Activated CD4-positive, alpha-beta memory T cell treated with anti-CD3 and anti-CD28 coated beads for 36 hours (primary cell): ENCODE measurements around the gene FRMD3. TPM values are rescaled to one million over a fixed set of nuclear protein-coding genes. Genes with fewer than 3 reads are reported as not detected.

Experiments
- CTCF ChIA-PET: fragments of 350-600 bp; sonication (Branson Sonifier 250); formaldehyde crosslinking; loops from one replicate; lab custom pipeline; 2021; ENCODE audit warnings: antibody characterized with exemption, inconsistent platforms; lab: Charles Lee
- POLR2A ChIA-PET: fragments of 350-600 bp; sonication (Branson Sonifier 250); formaldehyde crosslinking; loops from one replicate; lab custom pipeline; 2021; ENCODE audit warnings: antibody characterized with exemption; lab: Charles Lee
- DNase-seq: peaks from one replicate; pipeline ENCODE4 v3.0.0-alpha.2; 2020
- H3K27ac Mint-ChIP-seq: one replicate; pipeline ENCODE4 v1.8.0; 2021; ENCODE audit warnings: mixed read lengths
- H3K27me3 Mint-ChIP-seq: one replicate; pipeline ENCODE4 v1.8.0; 2021; ENCODE audit warnings: mixed read lengths
- H3K36me3 Mint-ChIP-seq: one replicate; pipeline ENCODE4 v1.8.0; 2021; ENCODE audit warnings: mixed read lengths
- H3K4me1 Mint-ChIP-seq: one replicate; pipeline ENCODE4 v1.8.0; 2021; ENCODE audit warnings: low read depth, mixed read lengths
- H3K4me3 Mint-ChIP-seq: one replicate; pipeline ENCODE4 v1.8.0; 2021; ENCODE audit warnings: mild to moderate bottlenecking, mixed read lengths
- H3K9me3 Mint-ChIP-seq: one replicate; pipeline ENCODE4 v1.8.0; 2021; ENCODE audit warnings: mixed read lengths
- intact Hi-C: fragments of 100-400 bp; cut with micrococcal nuclease; formaldehyde crosslinking; loops from one replicate; pipeline ENCODE4 v1.15.1; 2023
- total RNA-seq, 2 experiments: library from RNA; stranded (reverse); gene quantifications; one replicate each; pipeline ENCODE4 v1.2.3, GENCODE V29; 2021

FRMD3 gene
- total RNA-seq, 2 experiments from 2014 or later = 0.27 to 0.62 TPM

GRCh38 chr9:83447351-83447750 is 90.8 kb downstream of the FRMD3 start:
- no peaks in the 10 kb centered on the region for H3K27me3 Mint-ChIP-seq
- no peaks in the 10 kb centered on the region for H3K9me3 Mint-ChIP-seq
- H3K4me1 Mint-ChIP-seq = no peaks in the 10 kb centered on the region
- intact Hi-C loops = no loop called here
- no peaks in the 10 kb centered on the region for H3K36me3 Mint-ChIP-seq
- no peak for DNase-seq
- H3K4me3 Mint-ChIP-seq = no peak overlapping the region
- ChIA-PET CTCF (no interaction called here), POLR2A (no interaction called here)
- H3K27ac Mint-ChIP-seq = no peak overlapping the region

DNA sequence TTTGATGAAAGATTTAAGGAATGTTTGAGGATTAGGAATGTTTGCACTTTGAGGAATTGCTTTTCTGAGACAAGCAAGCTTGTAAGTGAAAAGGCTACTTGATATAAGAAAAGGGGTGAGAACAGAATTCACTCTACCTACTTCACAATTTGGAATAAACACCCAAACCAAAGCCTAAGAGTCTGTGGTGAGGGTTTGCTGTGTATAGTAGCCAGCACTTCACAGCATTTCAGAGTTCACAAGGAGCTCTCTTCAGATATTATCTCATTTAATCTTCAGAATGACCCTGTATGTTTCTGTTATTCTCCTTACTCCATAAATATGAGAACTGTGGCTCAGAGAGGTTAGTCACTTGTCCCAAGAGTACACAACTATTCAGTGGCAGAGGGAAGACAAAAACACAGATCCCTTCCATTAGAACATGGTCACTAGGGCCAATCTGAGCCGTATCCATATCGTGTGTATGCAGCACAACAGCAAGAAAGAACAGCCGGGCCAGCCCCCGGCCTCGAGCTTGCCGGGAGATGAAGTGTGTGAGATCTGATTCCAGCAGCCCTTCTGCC is 92.4 kb downstream of the FRMD3 start:
- intact Hi-C loops = no loop called here
- no peak overlapping the region for H3K4me3 Mint-ChIP-seq
- no peaks in the 10 kb centered on the region for H3K36me3 Mint-ChIP-seq
- H3K27me3 Mint-ChIP-seq = no peaks in the 10 kb centered on the region
- ChIA-PET POLR2A (interaction anchor here (0.6 kb wide), 1 partner anchor 164 kb away, joined by 3 read pairs; no protein-coding TSS in a partner anchor), CTCF (no interaction called here)
- no peaks in the 10 kb centered on the region for H3K4me1 Mint-ChIP-seq
- H3K9me3 Mint-ChIP-seq = no peaks in the 10 kb centered on the region
- H3K27ac Mint-ChIP-seq = no peak overlapping the region
- DNase-seq = no peak

DNA sequence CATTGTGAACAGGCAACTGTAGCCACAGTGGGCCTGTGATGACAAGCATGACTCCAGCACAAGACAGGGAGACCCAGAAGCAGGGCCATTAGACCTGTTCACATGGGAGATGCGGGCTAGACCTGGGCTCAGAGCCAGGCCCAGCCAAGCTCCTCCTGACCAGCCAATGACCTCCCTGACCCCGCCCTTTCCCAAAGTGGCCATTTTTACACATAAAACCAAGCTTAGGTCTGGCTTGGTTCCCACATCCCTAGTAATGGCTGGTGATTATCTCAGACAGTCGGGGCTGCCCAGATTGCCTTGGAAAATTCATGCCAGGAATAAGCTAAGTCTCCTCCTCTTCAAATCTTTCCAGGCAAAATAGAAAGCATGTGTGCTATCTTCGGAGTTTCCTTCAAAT is 94.1 kb downstream of the FRMD3 start:
- intact Hi-C loops = no loop called here
- ChIA-PET POLR2A (no interaction called here), CTCF (no interaction called here)
- H3K4me3 Mint-ChIP-seq = no peak overlapping the region
- no peaks in the 10 kb centered on the region for H3K27me3 Mint-ChIP-seq
- no peak overlapping the region for H3K27ac Mint-ChIP-seq
- H3K4me1 Mint-ChIP-seq = no peaks in the 10 kb centered on the region
- no peaks in the 10 kb centered on the region for H3K9me3 Mint-ChIP-seq
- DNase-seq = no peak
- no peaks in the 10 kb centered on the region for H3K36me3 Mint-ChIP-seq

DNA sequence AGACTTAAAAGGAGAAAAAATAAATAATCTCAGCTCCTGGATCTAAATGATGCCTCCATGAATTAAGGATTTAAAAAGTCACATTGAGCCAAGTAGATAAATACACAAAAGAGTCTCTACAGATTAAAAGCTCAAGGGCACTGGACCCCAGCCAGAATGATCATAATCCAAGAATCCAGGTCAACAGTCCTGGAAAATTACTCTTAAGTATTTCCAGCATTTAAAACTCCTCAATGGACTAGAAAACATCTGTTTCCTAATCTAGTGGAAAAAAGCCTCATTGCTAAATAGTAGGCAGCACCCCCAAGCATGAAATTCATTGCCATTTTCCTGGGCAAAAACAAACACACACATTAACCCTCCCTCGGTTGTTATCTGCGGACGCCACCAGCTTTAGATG is 96.8 kb downstream of the FRMD3 start:
- CTCF ChIA-PET = no interaction called here
- H3K4me1 Mint-ChIP-seq = no peaks in the 10 kb centered on the region
- H3K9me3 Mint-ChIP-seq = no peaks in the 10 kb centered on the region
- H3K27ac Mint-ChIP-seq = no peak overlapping the region
- H3K27me3 Mint-ChIP-seq = no peaks in the 10 kb centered on the region
- intact Hi-C loops = no loop called here
- POLR2A ChIA-PET = no interaction called here
- no peak overlapping the region for H3K4me3 Mint-ChIP-seq
- DNase-seq = no peak
- no peaks in the 10 kb centered on the region for H3K36me3 Mint-ChIP-seq

- no peak for DNase-seq
- Mint-ChIP-seq H3K27me3 (no peaks in the 10 kb centered on the region), H3K4me1 (no peaks in the 10 kb centered on the region), H3K27ac (no peak overlapping the region), H3K36me3 (no peaks in the 10 kb centered on the region), H3K9me3 (no peaks in the 10 kb centered on the region), H3K4me3 (no peak overlapping the region)
- ChIA-PET POLR2A (no interaction called here), CTCF (no interaction called here)
- intact Hi-C loops = no loop called here
Observed at GRCh38 chr9:83440641-83441040, 97.6 kb downstream of the FRMD3 start.

DNA sequence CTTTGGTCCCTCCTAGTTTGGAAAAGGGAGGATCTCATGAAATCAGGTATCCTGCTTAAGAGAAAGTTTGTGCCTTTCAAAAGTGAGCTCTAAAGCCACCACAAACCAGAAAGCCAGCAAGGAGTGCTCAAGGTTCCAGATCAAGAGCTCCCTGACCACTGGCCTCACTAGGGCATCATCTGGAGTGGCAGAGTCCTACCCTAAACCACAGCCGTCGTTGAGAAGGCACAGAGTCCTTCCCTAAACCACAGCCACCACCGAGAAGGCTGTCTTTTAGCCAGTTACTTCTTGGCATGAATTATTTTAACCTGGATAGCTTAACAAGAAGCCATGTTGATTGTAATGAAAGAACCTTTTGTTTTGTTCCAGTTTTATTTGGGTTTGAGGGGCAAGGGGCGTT is 102.9 kb downstream of the FRMD3 start:
- CTCF ChIA-PET = no interaction called here
- Mint-ChIP-seq H3K27me3 (no peaks in the 10 kb centered on the region), H3K4me1 (no peaks in the 10 kb centered on the region)

GRCh38 chr9:83434254-83434653 is 103.9 kb downstream of the FRMD3 start:
- ChIA-PET POLR2A (no interaction called here), CTCF (no interaction called here)
- Mint-ChIP-seq H3K27ac (no peak overlapping the region), H3K9me3 (no peaks in the 10 kb centered on the region), H3K4me3 (no peak overlapping the region), H3K4me1 (no peaks in the 10 kb centered on the region), H3K27me3 (no peaks in the 10 kb centered on the region), H3K36me3 (no peaks in the 10 kb centered on the region)
- intact Hi-C loops = no loop called here
- no peak for DNase-seq

More for the DNA sequence above, 102.9 kb downstream of the FRMD3 start:
- no peak overlapping the region for H3K4me3 Mint-ChIP-seq
- no peaks in the 10 kb centered on the region for H3K9me3 Mint-ChIP-seq
- DNase-seq = no peak
- H3K27ac Mint-ChIP-seq = no peak overlapping the region
- no peaks in the 10 kb centered on the region for H3K36me3 Mint-ChIP-seq
- intact Hi-C loops = no loop called here
- POLR2A ChIA-PET = no interaction called here

DNA sequence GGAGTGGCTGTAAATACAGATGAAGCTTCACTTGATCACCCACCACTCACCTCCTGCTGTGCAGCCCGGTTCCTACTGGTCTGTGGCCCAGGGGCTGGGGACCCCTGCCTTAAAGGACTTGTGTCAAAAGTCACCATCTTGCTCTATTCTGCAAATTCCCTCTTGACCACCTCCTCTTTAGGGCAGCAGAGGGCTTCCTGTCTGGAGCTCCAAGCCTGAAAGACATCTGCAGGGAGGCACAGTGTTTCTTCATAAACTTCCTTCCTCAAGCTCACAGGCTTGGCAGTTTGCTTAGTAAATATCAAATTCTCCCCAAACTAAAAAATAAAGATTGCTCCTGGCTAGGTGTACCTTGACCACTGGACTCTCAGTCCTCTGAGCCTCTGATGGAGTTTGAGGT is 104.4 kb downstream of the FRMD3 start:
- ChIA-PET CTCF (no interaction called here), POLR2A (no interaction called here)
- H3K27ac Mint-ChIP-seq = no peak overlapping the region
- no peaks in the 10 kb centered on the region for H3K4me1 Mint-ChIP-seq
- no peak overlapping the region for H3K4me3 Mint-ChIP-seq
- DNase-seq = no peak
- intact Hi-C loops = no loop called here
- no peaks in the 10 kb centered on the region for H3K9me3 Mint-ChIP-seq
- H3K36me3 Mint-ChIP-seq = no peaks in the 10 kb centered on the region
- no peaks in the 10 kb centered on the region for H3K27me3 Mint-ChIP-seq

DNA sequence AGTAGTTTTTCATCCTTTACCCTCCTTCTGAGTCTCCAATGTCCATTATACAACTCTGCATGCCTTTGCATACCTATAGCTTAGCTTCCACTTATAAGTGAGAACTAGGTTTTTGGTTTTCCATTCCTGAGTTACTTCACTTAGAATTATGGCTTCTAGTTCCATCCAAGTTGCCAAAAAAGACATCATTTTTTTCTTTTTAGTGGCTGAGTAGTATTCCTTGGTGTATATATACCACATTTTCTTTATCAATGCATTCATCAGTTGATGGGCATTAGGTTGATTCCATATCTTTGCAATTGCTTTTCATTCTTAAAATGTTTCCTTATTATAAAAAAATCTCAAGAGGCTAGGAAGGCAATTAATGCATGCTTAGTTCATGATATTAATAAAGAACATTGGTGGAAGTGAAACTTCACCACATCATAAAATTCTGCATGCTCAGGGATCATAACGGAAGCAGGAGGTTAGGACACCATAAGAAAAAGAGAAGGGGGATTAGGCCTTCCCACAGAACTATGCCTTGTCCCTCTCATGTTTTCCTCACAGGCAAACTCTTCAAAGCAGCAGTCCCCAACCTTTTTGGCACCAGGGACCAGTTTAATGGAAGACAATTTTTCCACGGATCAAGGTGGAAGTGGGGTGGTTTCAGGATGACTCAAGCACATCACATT is 105.2 kb downstream of the FRMD3 start:
- ChIA-PET POLR2A (no interaction called here), CTCF (no interaction called here)
- no peaks in the 10 kb centered on the region for H3K27me3 Mint-ChIP-seq
- no peaks in the 10 kb centered on the region for H3K9me3 Mint-ChIP-seq
- no peaks in the 10 kb centered on the region for H3K4me1 Mint-ChIP-seq
- no peaks in the 10 kb centered on the region for H3K36me3 Mint-ChIP-seq
- intact Hi-C loops = no loop called here
- DNase-seq = no peak
- no peak overlapping the region for H3K27ac Mint-ChIP-seq
- no peak overlapping the region for H3K4me3 Mint-ChIP-seq

GRCh38 chr9:83432104-83432627 is 106.0 kb downstream of the FRMD3 start:
- Mint-ChIP-seq H3K4me1 (no peaks in the 10 kb centered on the region), H3K4me3 (no peak overlapping the region), H3K9me3 (no peaks in the 10 kb centered on the region), H3K27ac (no peak overlapping the region), H3K27me3 (no peaks in the 10 kb centered on the region), H3K36me3 (no peaks in the 10 kb centered on the region)
- intact Hi-C loops = no loop called here
- DNase-seq = no peak
- CTCF ChIA-PET = no interaction called here
- POLR2A ChIA-PET = no interaction called here

GRCh38 chr9:83431101-83432060 is 106.8 kb downstream of the FRMD3 start:
- intact Hi-C loops = no loop called here
- Mint-ChIP-seq H3K4me3 (no peak overlapping the region), H3K27me3 (no peaks in the 10 kb centered on the region), H3K4me1 (no peaks in the 10 kb centered on the region), H3K36me3 (no peaks in the 10 kb centered on the region), H3K9me3 (no peaks in the 10 kb centered on the region), H3K27ac (no peak overlapping the region)
- ChIA-PET CTCF (no interaction called here), POLR2A (no interaction called here)
- DNase-seq = no peak

DNA sequence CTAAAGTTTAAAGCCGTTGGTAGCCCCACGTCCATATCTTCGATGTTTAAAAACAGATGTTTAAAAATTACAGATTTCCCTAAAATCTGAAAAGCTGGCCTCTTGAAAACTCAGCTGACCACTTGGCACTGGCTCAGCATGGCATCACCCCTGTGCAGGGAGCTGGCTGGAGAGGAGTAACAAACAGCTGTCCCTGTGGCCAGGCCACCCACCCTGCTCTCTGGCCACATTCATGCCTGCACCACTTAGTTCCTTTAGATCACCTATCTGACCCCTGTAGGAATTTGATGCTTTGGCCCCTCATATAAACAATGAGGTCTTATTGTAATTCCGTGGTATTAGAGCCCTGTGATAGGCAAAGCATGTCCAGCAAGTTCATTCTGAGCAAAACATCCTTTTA is 107.5 kb downstream of the FRMD3 start:
- no peaks in the 10 kb centered on the region for H3K27me3 Mint-ChIP-seq
- ChIA-PET CTCF (no interaction called here), POLR2A (no interaction called here)
- H3K9me3 Mint-ChIP-seq = no peaks in the 10 kb centered on the region
- no peaks in the 10 kb centered on the region for H3K4me1 Mint-ChIP-seq
- no peaks in the 10 kb centered on the region for H3K36me3 Mint-ChIP-seq
- intact Hi-C loops = no loop called here
- DNase-seq = no peak
- no peak overlapping the region for H3K27ac Mint-ChIP-seq
- no peak overlapping the region for H3K4me3 Mint-ChIP-seq
